NCI-H774 (cell line): ENCODE data around the gene NEGR1.

Experiments
- DNase-seq: peaks from one replicate; lab custom pipeline; 2025; lab: John Stamatoyannopoulos, UW

NEGR1 gene

GRCh38 chr1:72023063-72023930, 259.0 kb downstream of the NEGR1 start:
- no peak for DNase-seq

DNA sequence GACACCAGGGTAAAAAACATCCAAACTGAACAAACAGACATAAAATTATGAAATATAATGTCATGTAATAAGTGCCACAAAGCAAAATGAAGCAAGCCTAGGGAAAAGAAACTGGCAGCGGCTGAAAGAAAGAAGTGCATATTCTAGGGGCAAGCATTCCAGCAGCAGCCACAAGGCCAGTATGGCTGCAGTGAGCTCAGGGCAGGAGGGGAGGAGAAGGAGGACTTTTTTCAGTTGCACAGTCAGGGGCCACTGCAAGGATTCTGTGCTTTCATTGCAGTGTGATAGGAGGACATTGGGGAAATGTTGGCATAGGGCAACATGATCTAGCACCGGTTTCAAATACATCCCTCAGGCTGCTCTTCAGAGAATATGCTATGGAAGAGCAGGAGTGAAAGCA, 263.8 kb downstream of the NEGR1 start:
- no peak for DNase-seq

DNA sequence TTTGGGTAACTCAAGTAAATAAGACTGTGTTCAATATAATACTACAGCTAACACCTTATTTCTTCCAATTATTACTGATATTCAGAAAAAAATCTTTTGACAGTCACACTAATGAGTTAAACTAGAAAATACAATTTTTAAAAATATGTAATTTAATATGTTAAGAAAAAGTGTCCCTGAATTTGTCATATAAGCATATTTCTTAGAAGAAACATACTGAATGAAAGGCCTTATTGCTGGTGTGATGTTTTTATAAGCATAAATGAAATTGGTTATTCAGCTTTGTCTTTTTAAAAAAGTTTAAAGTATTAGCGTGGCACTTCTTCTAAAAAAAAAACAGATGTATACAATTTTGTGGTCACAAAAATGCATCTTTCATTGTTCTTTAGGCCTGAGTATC, 267.3 kb downstream of the NEGR1 start:
- DNase-seq, result no peak

- no peak for DNase-seq
Measured at GRCh38 chr1:72013161-72013560, 269.2 kb downstream of the NEGR1 start.

DNA sequence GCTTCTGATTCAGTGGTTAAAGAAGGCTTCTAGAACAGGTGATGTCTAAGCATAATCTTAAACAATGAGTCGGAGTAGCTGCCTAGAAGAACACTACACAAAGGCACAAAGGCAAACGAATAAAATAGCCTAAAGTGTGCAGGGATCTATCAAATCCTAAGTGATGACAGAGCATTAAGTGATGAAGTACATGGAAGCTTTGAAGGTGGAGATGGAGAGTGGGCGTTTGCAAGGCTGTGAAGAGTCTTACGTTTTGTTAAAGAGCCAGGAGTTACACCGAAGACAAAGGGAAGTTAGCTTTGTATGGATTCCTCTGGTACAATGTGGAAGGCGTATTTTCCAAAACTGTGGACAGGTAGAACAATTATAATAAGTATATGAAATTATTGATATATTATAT, 270.6 kb downstream of the NEGR1 start:
- DNase-seq, result no peak

GRCh38 chr1:72010094-72010431, 272.3 kb downstream of the NEGR1 start:
- DNase-seq, result no peak

DNA sequence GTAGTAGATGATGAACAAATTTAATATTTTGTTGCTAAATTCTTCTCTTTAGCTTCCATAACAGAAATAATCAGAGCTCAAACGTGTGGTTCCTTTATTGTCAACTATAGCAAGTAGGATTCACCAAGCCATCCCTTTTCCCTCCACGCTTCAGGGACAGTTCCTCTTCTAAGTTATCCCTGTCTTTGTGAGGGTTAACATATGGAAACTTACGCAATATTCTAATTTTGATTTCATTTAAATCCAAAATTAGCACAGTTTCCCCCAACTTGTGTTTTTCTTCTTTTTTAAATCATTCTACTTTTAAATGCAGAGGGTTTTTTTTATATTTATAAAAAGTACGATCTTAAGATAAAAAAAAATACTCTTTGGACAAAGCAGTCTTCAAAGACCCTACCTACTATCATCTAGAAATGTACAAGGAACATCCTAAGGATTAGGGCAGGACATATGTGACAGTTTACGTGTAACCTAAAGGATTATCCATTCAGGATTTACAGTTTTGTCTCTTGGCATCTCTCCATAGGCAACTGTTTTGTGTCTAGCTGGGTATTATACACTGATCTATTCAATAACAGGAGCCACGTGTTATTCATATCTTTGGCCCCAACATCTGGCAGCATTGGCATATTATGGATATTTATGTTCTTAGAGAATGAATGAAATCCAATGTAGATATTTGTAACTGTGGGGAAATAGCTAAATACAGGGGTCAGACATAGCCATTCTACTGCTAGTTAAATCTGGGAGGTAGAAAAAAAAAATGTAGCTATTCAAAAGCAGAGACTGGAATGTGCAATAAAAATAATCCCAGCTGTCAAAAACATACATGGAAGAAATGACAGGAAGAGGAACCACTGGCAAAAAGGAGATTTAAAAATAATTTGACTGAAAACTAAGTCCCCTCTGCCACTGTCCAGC, 272.9 kb downstream of the NEGR1 start:
- DNase-seq, result no peak

DNA sequence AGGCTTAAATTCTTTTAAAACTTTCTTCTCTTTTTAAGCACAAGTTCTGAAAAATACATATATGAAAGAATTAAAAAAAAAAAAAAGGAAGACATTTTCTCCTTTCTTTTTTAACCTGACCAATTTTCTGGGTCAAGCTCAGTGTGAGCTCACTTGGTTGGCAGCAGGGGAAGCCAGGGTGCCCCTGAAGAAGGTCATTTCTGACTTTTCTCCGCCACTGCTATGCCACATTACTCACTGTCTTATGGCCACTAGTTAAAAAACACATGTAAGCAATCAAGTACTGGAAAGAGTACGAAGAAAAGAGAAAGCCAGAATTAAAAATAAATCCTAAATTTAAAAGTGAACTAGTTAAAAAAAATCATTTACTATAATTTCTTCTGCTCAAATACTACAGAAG, 275.0 kb downstream of the NEGR1 start:
- no peak for DNase-seq

DNA sequence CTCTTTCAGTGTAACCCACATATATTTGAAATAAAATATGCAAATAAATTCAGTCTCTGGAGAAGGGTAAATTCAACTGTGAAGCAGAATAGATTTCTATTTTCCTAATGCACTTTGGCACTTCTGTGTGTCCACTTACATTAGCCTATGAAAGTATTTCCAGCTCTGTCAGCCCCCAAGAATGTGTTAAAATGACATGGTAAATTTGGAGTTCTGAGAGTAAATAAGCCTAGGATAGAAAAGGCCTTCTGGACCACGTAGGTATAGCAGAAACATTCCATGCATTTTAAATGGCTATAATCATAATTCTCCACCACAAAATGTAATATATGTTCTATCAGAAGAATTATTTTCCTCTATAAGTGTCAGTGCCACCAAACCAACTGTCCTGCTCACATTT, 276.2 kb downstream of the NEGR1 start:
- no peak for DNase-seq

DNA sequence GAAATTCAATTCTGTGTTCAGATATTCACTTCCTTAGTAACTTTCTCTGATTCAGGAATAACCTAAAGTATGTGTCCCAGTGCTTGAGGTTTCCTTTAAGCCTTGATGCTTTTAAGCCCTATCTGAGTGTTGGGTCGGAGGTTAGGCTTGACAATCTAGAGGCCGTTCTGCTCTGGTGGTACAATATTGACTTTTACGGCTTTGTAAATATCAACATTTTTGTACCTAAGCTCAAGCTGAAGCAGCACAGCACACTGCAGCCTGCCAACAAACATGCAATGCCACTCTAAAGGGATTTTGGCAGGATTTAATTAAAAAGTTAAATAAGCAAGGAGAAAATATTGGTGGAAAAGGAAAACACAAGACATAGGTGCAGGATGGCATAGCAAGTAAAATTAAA, 279.2 kb downstream of the NEGR1 start:
- peak; percentile 27 for DNase-seq

DNA sequence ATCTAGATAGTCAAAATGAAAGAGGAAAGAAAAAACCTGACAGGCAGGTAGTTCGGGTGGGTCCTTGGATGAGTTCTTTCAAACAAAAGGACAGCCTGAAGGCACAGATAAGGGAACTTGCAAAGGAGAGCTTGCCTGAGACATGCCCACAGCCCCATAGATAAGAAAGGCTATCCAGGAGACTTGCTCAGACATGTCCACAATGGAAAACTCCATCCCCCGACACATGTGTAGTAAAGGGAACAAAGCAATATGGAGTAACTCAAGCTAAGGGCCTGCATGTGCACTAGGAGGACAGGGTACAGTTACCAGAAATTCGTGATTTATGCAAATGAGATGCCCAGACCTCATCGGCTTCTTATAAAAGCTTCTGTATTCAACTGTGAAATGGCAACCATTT, 281.5 kb downstream of the NEGR1 start:
- DNase-seq, result no peak

DNA sequence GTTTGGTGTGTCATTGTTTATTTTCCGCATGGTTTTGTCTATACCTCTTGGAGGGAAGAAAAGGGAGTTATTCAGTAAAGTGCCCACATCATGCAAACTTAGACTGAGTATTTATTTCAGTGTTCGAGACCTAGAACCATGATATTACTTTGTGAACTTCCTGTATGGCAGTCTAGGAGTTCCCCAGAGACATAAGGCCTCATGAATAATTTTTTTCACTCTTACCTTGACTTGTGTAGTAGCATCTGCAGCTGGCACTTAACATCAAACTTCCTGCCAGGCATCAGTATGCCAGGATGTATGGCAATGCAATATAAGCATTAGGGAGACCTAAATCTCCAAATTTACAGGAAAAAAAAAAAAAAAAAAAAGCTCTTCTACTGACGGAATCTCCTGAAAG, 287.7 kb downstream of the NEGR1 start:
- no peak for DNase-seq

DNA sequence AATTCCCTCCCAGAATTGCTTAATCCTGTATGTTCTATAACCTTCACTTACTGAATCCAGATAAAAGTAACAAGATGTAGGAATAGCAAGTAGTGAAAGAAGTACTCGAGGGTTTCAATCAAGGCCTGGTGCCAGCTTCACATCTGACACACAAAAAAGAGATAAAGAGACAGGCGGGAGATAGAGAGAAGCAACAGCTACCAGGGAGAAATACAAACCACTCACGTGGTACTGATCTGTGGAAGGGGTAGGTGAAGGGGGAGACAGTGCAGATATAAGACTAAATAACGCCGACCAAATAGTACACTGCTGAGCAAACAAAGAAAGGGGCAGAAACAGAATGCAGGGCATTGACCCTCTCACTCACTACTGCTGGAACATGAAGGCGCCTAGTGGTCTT, 295.2 kb downstream of the NEGR1 start:
- no peak for DNase-seq

DNA sequence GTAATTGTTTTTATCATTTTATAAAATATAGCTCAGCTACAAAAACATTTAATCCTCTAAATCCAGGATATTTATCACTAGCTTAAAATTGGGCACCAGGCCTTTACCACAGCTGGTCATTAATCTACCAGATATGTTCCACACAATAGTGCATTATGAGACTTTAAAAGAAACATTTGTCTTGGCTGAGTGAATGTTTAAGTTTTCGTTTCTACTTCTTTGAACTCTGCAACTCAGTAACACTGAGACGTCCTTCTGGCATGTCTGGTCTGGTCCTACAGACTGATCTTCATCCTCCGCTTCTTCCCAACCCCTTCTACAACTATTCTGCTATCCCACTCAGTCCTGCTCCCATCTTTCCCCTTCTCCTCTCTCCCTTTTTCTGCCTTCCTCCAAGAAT, 296.2 kb downstream of the NEGR1 start:
- no peak for DNase-seq

DNA sequence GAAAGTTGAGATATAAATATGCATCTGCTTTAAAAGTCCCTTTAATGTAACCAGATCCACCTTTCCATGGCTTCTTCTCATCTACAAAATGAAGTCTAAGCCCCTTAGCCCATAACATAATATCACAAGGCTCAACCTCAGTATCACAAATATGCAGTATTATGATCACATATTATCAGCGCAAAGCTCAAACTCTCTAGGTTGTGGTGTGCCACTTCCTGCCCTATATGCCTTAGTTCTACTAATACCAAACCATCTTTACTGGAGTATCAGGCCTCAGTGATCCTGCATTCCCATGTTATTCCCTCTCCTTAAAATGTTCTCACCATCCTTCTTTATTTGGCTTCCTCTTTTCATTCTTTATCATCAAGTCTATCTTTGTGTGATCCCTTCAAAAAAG, 301.8 kb downstream of the NEGR1 start:
- DNase-seq, result no peak

- no peak for DNase-seq
Measured at GRCh38 chr1:71979882-71980281, 302.5 kb downstream of the NEGR1 start.

- no peak for DNase-seq
Measured at GRCh38 chr1:71967670-71968069, 314.7 kb downstream of the NEGR1 start.

- DNase-seq, result no peak
Measured at GRCh38 chr1:71964188-71964587, 318.2 kb downstream of the NEGR1 start.

- no peak for DNase-seq
Measured at GRCh38 chr1:71956613-71957285, 325.6 kb downstream of the NEGR1 start.

DNA sequence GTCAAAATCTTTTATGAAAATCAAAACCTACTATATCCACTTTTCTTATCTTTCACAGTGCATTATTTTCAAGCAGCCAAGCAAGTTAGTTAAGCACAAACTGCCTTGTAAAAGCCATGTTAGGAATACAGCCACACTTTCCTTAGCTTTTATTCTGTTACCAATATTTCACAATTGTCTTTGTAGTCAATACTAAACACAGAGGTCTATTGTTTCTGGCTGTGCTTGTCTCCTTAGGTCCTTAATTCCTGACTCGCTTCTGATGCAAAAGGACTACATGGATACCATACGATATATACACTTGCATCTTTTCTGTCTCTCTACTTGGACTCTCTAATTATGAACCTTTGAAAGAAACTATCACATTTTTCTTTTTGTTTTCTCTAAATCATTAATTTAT, 331.8 kb downstream of the NEGR1 start:
- DNase-seq, result no peak

DNA sequence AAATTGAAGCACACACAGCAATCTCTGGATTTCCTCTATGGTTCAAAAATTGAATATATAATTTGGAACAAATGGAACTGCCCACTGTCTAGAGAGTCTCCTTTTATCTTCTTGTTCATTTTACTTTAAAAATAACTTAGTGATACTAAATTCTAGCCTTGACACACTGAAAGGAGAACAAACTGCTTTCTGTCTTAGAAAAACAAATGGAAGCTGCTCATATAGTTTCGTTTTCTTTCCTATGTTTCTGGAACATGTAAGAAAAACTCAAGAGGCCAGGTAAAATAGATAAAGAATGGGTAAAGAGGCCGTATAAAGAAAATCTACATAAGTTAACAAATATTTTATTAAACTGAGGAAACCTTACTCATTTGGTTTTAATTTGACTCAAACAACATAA, 332.7 kb downstream of the NEGR1 start:
- no peak for DNase-seq

DNA sequence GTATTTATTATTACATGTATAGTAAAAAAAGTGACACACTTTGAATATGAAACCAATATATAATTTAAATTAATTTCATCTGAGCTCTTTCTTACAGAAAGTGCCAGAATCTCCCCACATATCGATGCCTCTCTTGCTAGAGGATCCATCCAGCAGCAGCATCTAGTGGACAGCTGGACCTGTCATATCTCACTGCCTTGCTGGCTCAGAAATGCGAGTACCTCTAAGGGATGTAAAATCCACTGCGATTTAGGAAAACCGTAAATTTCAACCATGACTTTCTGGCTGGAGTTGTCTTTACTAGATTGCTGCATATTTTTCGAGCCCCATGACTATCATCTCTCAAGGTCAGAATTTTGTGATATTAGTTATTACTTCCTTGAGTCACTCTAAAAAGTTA, 333.8 kb downstream of the NEGR1 start:
- no peak for DNase-seq

- no peak for DNase-seq
Measured at GRCh38 chr1:71944006-71944405, 338.3 kb downstream of the NEGR1 start.
